ENCODE data around the gene RAD51B.
A peak's percentile ranks its signal among the peaks of the same experiment; 100 is the strongest.

Gene RAD51B

DNA sequence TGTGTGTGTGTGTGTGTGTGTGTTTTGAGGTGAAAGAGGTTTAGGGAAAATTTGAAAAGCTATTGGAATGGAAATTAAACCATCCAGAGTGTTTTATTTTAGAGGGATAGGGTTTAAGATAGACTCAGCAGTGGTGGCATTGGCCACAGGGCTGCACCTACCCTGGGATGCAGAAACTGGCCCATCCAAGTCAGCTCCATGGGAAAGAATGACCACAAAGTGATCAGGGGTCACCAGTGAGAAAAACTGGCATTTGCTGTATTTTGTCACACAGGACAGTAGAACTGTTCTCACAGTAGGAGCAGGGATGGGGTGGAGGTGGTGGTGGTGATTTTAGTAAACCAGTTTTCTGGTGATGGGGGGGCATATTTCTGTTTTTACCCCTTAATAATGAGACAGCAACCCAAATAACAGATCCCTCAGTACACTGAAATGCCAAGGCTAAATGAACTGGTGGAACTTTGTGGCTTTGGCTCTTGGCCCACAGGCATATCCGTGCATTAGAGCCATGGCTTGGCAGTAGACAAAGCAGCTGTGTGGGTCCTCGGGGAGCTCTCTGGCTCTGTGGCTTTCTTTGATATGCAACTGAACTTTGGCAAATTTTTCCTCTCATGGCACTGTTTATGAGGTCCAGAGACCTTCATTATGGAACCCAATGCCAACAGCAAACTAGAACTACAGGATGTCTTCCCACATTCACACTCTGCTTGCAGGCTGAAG, 625.0 kb downstream of the RAD51B start:
- no peak for DNase-seq (ENCODE audit: low spot score)

DNA sequence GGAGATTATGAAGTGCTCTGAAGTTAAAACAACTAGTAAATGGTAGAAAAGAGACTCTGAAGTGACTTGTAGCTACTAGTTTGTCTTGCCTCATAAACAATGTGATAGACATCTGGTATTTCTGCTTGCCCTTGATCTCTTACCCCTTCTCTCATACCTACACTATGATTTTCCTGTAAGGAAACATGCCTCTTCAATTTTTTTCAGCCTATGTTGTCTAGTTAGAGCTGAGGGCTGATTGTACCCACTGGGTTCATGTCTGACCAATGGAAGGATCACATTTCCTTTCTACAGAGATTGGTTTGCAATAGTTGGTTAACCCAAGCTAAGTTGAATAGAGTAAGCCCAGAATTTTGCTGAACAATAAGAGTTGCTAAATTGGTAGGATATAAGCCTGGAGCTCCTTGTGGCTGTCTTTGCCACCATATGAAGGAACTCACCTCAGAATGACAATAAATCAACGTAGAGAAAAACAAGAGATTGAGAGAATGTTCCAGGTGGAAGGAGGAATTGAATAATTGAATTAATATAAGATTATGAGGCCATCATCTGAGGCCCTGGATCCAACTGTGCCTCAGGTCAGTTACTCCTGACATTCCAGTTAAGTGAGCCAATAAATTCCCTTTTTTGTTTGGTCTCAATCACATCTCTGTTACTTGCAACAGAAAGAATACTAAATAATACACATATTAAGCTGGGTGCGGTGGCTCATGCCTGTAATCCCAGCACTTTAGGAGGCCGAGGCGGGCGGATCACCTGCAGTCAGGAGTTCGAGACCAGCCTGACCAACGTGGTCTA, 626.9 kb downstream of the RAD51B start:
- DNase-seq (ENCODE audit: low spot score), result no peak

DNA sequence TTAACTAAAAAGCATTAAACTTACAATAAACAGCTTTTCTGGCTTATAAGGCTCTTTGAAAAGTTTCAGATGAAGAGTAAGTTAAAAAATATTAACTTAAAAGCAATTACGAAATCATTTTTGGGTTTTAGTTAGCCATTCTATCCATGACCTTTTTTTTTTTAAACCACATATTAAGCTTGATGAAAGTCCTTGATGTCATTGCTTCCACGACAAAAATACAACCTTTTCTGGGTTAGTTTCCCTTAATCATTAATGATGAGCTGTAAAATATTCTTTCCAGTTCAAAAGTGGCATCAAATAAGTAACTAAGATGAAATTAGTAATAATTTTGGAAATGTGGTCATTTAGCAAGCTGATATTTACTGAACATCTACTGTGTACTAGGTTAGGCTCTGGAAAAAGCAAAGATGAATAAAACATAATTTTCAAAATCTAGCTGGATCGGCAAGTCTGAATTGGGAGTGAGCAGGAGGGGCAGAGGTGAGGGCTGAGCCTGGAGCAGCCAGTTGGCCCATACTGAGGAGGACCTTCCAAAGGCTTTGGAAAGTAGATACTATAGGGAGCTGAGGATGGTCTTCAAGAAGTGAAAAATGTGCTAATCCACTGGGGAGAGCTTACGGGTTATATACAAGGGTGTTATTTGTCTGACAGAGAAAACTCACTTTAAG, 628.1 kb downstream of the RAD51B start:
- no peak for DNase-seq (ENCODE audit: low spot score)

DNA sequence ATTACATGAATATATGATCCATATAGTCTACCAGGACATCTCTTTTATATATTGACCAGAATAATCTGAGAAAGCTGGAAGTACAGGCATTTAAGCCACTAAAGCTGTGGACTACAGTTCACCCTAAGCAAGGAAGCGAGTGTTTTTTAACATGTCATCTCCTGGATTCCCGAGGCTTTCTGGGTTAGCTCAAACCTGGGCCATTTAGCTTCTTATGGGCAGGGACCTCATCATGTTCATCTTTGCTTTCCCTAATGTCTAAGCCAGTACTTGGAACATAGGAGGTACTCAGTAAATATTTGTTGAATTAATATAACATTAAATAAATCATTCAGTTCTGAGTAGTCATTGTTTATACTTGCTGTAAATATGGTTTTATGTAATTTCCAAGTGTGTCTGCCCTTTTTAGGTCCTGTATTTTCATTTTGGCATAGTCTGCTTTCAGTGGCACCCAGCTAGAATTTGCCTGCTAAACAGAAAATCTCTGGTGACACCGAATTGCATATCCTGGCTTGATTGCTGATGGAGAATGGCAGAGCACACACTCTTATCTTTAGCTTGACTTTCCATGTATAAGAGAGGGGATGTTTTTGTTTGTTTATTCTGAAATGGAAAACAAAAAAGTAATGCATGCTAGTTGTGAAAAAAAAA, 628.8 kb downstream of the RAD51B start:
- DNase-seq (ENCODE audit: low spot score), result no peak

DNA sequence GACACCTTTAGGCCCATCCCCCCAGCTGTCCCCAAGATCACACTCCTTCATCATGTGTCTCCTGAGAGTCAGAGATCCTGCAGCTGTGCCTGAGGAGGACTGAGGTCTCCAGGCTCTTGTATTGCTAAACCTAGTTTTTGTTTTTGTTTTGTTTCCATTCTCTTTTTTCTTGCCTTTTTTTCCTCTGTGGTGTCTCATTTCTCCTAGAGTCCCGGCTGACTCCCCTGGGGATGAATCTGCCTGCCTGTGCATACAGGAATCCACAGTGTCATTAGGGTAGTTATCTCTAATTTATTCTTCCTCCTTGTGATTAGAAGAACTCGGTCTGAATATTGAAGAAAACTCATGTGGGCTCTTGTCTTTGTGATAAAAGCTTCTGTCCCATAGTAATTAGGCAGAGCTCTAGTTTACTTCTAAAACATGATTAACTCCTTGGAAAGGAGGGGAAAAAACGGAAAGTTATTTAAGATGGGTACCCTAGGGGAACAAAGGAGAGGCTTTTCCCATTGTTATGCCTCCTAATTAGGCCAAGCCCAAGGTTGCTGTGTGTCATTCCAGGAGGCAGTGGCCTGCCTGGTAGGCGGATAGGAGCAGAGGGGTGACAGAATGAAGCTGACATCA, 630.1 kb downstream of the RAD51B start:
- DNase-seq (ENCODE audit: low spot score), result no peak

DNA sequence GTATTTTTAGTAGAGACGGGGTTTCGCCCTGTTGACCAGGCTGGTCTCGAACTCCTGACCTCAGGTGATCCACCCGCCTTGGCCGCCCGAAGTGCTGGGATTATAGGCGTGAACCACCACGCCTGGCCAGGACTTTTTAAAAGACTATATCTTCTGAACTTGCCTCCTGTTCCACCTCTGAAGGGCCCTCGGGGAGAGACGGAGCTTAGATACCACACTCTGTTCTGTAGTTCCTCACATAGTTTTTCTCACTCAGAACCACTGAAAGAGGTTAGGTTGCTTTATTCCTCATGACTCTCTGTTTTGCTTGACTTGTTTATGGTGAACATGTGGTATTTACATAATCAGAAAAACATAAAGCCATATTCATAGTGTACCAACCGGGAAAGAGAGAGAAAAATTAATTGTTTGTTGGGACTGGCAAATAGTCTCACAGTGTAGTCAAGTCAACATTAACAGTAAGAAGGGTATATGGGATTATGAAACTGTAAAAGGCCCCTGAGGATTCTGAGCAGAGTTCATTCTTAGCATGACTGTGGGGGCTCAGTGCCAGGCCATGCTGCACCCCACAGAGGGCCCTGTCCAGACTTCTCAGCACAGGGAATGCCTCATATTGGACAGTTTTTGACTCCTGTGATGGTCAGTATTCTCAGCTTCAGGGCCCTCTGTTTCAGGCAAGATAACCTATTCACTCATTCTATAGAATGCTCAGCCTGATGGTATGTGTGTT, 631.0 kb downstream of the RAD51B start:
- no peak for DNase-seq (ENCODE audit: low spot score)

DNA sequence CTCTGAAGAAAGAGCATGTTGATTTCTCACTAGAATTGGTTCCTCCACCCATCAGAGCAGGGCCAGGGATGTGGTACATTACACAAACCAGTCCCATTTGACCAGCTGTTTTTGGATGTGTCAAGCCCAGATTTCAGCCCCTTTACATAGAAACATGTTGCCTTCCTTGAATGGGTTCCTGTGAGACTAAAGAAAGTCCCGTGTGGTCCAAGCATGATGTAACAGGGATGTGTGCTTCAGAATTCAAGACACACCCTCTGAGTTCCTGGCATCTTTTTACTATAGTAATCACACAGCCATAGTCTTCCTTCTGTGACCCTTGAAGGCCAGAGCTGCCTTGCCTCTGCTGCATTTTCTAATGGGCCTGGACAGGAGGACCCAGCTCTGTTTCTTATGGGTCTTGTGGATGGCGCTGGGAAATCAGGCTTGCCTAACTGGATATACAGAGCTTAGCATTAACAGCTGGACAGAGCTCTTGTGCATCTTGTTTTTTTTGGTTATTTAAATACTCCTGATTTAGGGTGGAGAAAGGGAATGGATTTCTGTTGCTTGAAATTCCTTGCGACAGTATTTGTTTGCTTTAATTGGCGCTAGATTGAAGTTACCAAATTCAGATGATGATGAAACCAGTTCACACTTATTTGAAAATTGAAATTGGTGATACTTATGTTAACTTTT, 632.3 kb downstream of the RAD51B start:
- no peak for DNase-seq (ENCODE audit: low spot score)

DNA sequence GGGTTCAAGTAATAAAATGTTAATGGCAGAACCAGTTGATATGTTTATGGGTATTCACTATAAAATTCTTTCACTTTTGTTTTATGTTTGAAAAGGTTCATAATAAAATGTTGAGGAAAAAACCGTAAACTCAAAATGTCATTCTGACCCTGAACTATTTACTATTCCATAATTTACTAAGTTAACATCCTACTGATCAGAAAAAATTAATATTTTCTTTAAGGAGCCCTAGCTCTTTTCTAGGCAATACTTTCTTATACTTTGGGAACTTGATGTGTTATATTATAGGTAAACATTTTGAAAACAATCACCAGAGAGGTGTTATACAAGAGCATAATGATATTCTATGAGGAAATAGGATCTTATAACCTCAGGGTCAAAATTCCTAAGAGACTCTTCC, 638.7 kb downstream of the RAD51B start:
- DNase-seq (ENCODE audit: low spot score), result no peak

DNA sequence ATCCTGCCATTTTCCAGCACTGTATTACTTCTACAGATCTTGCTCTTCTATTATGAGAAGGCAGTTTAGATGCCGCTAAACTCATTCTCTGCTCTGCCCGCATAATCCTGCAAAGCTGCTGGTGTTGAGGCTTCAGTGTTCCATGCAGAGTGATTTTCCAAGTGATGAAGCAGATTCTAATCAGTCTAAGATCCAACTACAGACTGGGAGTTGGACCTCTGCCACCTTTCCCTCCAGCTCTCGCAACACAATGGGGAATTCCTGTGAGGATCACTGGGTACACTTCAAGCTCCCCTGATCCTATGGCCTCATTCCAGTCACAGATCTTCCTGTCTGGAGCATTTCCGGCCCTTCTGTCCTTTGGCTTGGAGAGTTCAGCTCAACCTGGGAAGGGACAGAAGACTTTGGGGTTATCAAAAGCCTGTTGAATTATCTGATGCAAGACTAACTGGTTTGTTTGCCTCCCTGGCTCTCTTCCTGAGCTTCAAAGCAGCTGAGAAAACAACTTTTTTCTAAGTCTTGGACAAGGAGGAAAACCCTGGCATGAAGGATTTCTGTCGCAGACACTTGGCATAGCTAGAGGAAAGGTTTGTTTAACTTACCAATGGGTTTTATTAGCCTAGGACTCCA, 639.4 kb downstream of the RAD51B start:
- no peak for DNase-seq (ENCODE audit: low spot score)

DNA sequence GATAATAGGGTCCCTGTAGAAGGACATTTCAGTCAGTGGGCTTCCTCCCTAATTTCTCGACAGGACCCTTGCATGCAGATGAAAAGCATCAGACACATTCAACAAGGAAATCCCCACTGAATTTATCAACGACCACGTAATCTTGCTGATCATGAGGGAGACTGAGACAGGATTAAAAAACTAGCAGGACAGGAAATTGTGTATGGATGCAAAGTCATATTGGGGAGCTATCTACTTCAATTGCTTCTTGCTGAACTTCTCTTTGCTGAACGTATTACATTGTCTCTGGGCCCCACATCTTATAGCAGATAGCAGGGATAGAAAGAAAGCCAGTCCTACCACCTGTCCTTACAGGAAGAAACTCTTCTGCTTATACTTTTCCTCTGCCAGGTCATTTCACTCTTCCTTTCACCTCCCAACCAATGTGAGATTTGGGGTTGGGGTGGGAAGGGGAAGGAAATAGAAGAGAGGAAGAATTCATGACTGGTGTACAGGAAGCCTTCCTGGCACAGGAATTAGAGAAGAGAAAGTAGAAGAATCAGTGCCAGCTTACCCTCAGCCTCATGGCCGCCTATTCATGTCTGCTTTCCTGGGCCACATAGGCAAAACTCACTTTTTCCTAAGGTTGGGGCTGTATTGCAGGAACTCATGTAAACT, 640.0 kb downstream of the RAD51B start:
- DNase-seq (ENCODE audit: low spot score), result no peak

DNA sequence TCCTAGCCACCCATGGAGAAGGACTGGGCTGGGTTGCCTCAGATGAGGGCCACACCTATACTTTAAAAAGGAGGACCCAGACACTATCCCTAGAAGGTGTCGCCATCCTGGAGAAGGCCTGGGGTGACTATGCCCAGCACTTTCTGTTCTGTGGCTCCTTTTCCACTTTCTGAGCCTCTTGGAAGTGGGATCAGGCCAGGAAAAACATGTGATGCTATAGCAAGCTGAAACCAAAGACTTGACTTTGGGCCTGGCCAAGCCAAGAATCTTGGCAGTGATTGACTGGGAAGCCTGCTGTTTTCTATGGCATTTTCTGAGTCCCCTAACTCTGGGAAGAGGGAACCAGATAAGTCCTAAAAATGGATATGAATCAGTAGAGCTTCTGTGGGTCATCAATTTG, 641.0 kb downstream of the RAD51B start:
- no peak for DNase-seq (ENCODE audit: low spot score)

DNA sequence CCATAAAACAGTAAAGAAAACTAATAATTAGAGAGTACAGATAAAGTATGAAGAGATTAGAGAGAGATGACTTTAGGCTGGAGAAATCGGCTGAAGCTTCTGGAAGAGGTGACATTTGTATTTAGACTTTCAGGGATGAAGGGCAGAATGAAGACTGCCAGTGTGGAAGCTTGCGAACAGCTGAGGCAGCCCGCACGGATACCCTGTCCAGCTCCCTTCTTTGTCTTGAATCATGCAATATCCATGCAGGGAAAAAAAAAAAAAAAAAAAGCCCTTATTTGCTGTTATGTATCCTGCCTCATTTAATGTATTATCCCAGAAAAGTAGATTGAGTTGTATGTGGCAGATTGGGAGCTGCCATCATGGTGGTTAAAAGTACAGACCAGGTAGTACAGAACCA, 641.5 kb downstream of the RAD51B start:
- no peak for DNase-seq (ENCODE audit: low spot score)

DNA sequence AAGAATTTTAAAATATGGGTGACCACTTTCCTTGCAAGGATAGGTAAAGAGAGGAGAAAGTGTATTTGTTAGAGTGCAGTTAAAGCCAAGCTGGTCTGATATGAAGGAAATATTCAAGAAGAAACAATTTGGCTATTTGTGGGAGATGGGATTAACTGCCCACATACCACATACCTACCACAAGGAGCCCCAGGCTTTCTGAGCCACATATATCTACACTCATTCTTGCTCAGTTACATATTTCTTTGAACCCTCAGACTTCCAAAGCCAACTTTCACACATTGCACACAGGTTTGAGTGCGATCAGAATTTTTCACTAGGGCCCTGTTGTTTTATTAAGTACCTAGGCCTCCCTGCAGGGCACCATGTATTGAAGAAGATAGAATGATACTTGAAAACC, 643.1 kb downstream of the RAD51B start:
- DNase-seq (ENCODE audit: low spot score), result peak; percentile 24

DNA sequence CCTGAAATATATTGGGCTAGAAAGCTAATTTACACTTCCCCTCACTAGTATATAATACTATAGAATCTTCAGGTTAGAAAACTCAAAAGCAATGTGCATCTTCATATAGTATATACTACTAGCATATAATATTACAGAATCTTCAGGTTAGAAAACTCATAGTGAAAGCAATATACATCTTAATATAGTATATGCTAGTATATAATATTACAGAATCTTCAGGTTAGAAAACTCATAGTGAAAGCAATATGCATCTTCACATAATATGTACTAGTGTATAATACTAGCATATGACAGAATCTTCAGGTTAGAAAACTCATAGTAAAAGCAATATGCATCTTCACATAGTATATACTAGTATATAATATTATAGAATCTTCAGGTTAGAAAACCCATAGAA, 643.7 kb downstream of the RAD51B start:
- no peak for DNase-seq (ENCODE audit: low spot score)

DNA sequence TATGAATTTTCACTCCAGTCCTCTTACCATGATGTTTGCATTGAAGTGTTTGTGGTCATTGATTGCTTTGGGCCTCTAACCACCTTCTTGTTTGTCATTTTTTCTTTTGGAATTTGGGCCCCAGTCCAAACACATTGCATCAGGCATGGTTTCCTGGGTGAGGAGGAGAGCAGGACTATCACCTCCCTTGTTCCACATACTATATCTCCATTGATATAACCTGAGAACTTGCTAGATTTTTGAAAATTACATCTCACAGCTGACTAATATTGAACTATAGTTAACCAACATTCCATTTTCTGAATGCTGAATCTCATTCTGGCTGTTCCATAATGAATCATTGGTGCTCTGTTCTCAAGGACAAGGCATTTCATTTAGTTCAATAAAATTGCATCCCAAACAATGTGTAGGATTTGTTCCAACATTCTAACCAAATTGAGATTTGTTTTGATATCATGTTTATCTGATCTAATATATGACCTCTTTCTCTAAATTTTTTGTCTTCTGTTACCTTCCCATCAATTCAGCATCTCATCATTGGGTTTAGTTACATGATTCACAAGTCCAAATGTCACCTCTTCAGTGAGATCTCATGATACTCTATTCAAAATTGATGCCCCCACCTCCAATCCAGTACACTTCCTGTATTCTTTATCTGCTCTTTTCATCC, 644.3 kb downstream of the RAD51B start:
- DNase-seq (ENCODE audit: low spot score), result peak; percentile 22

DNA sequence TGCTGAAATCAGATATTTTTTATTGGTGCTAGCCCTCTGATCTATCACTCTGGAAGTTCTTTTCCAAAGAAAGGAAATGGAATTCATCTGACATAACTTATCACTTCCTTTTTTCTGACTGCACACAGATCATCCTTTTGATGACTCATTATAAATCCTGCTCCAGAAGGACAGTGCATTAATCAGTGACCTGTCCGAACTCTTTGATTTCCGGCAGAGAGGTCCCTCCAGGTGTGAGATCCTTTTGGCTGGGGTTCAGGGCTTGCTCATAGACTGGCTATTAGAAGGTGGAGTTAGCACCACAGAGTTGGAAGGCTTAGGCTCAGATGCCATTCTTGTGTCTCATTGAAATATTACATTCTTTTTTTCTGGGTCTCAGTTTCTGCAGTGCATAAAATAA, 645.1 kb downstream of the RAD51B start:
- DNase-seq (ENCODE audit: low spot score), result peak; percentile 94

DNA sequence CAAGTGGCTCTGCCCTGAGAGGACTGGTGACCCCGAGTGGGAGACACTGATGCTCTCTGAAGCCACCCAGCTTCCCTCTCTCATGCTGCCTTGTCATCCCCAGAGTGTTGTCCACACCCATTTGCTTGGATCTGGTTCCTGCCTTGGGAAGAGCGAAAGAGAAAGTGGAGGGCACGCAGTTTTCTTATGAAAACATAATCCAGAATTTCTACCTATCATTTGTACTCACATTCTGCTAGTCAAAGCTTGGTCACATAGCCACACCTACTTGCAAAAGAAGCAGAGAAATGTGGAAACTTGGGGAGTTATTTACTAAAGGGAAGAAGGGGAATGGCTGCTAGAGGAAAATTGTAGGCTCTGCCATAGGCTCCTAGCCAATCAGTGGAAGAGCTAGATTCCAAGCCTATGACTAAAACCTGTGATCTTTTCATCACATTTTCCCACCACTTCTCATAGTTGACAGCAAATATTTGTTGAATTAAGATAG, 647.0 kb downstream of the RAD51B start:
- DNase-seq (ENCODE audit: low spot score), result peak; percentile 83

DNA sequence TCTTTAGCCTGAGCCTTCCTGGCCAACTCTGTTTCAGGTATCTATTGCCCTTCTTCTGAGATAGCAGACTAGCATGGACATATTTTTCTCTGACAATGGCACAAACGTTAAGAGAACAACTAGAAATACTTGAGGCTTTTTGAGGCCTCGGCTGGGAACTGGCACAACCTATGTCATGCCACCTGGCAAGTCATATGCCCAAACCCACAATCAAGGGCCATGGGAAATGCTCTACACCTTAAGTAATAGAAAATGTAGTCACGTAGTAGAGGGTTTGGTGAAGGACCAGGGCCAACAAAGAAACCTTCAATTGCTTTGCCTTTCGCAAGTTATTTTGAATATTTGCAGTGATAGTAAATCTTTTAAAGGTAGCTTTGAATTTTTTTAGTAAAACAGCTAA, 647.8 kb downstream of the RAD51B start:
- DNase-seq (ENCODE audit: low spot score), result no peak

All from RKO (cell line).